CD4-positive, alpha-beta T cell treated with Interleukin-21 for 1 hour (primary cell): ENCODE data around the gene CDHR4.
"Not testable (repeated sequence)": the region's sequence is repeated elsewhere in the genome, so short reads cannot be mapped to it uniquely, and the experiment has no call there.

ENCODE experiments used
- DNase-seq: peaks from one replicate; pipeline ENCODE4 v3.0.0-alpha.2; 2020

Gene CDHR4

GRCh38 chr3:49780080-49780974, 19.3 kb downstream of the CDHR4 start:
- DNase-seq: no peak

DNA sequence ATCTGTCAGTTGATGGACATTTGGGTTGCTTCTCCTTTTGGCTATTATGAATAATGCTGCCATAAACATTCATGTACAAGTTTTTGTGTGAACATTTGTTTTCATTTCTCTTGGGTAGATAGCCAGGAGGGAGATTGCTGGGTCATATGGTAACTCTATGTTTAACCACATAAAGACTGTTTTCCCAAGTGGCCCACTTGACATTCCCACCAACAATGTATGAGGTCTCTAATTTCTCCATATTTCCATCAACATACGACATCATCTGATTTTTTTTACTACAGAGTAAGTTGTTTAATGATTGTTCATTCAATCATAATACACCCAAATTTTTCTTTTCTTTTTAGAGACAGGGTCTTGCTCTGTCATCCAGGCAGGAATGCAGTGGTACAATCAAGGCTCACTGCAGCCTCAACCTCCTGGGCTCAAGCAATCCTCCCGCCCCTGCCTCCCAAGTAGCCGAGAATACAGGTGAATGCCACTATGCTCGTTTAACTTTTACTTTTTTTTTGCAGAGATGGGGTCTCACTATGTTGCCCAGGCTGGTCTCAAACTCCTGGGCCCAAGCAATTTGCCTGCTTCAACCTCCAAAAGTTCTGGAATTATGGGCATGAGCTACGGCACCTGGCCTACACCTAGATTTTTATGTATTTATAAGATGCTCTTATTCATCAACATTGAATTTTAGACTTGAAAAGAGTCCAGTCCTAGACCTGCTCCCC, 20.2 kb downstream of the CDHR4 start:
- DNase-seq: no peak

DNA sequence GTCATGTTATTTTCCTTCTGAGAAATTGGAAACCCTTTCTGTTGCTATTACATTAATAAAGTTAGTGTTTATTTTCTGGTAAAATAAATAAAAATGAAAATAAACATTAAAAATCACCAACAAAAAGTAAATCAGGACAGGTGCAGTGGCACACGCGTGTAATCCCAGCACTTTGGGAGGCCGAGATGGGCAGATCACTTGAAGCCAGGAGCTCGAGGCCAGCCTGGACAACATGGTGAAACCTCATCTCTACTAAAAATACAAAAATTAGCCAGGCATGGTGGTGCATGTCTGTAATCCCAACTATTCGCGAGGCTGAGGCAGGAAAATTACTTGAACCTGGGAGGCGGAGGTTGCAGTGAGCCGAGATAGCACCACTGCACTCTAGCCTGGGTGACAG, 23.6 kb downstream of the CDHR4 start:
- DNase-seq: not testable (repeated sequence)

DNA sequence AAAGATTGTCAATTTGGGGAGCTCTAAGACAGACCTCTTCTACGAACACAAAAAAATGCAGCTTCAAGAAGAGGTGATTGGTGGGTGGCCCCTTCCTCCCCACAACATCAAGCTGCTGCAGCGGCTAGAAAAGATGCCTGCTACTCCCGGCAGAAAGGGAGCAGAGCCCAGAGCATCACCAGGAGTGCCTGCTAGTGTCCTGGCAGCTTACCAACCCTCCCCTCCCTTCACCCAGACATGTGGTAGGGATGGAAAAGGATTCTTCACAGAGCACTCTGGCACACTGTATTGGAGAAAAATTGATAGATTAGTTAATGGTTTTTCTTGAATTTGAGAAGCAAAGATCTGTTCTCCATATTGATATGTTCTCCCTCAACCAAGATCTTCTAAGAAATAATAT, 24.1 kb downstream of the CDHR4 start:
- no peak for DNase-seq

DNA sequence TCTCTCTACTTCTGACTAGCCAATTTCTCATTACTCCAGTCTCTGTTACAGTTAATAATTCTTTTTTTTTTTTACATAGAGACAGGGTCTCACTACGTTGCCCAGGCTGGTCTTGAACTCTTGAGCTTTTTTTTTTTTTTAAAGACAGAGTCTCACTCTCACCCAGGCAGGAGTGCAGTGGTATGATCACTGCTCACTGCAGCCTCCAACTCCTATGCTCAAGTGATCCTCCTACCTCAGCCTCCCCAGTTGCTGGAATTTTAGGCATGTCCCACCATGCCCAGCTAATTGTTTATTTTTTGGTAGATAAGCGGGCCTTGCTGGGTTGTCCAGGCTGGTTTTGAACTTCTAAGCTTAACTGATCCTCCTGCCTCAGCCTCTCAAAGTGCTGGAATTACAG, 27.0 kb downstream of the CDHR4 start:
- no peak for DNase-seq

DNA sequence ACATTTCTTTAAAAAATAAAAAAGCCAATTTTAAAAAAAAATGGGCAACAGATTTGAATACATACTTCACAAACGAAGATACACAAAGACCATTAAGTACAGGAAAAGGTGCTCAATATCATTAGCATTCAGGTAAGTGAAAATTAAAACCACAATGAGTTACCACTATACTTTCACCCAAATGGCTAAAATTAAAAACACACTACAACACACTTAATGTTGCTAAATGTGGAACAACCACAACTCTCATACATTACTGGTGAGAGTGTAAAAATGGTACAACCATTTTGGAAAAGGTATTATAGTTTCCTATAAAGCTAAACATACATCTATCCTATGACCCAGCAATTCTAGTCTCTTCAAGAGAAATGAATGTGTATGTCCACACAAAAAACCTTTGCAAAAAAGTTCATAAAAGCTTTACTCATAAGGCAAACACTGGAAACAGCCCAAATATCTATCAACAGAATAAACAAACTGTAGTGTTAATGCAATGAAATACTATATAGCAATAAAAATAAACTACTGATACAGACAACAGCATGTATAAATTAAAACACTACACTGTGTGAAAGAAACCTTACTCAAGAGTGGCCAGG, 28.2 kb downstream of the CDHR4 start:
- no peak for DNase-seq

DNA sequence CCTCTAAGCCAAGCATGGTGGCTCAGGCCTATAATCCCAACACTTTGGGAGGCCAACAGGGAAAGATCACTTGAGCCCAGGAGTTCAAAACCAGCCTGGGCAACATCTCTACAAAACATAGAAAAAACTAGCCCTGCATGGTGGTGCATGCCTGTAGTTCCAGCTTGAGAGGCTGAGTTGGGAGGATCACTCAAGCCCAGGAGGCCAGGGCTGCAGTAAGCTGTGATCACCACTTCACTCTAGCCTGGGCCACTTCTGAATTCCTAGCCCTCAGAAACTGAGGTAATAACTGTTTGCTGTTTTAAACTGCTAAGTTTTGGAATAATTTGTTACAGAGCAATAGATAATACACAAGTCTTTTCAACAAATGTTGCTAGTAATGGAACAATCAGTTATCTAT, 29.7 kb downstream of the CDHR4 start:
- no peak for DNase-seq

DNA sequence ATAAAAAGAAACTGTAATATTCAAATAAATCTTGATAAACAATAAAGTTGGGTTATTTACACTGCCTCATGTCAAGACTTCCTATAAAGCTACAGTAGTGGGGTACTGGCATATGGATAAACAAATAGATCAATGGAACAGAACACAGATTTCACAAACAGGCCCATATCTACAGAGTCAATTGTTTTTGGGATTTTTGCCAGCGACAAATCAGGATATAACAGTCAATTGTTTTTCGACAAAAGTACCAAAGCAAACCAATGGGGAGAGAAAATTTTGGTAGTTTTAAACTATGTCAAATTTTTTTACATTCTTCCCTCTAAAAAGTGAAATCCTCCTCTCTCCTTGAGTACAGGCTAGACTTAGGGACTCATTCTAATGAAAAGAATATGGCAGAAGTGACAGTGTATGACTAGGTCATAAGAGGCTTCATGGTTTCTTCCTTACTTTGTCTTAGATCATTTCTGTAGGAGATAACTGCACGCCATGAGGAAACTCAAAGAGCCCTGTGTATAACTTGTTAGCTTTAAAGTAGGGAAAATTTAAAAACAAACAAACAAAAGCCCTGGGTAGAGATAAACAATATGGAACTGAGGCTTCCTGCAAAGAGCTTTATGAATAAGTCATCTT, 30.3 kb downstream of the CDHR4 start:
- DNase-seq: no peak

- no peak for DNase-seq
Measured at GRCh38 chr3:49763981-49764380, 35.7 kb downstream of the CDHR4 start.

DNA sequence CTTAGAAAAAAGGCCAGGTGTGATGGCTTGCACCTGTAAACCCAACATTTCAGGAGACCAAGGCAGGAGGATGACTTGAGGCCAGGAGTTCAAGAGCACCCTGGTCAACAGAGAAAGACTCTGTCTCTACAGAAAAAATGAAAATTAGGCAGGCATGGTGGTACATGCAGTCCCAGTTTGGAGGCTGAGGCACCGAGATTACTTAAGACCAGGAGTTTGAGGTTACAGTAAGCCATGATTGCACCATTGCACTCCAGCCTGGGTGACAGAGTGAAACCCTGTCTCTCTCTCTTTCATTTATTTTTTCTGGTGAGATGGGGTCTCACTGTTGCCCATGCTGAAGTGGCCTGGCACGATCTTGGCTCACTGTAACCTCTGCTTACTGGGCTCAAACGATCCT, 38.0 kb downstream of the CDHR4 start:
- no peak for DNase-seq

DNA sequence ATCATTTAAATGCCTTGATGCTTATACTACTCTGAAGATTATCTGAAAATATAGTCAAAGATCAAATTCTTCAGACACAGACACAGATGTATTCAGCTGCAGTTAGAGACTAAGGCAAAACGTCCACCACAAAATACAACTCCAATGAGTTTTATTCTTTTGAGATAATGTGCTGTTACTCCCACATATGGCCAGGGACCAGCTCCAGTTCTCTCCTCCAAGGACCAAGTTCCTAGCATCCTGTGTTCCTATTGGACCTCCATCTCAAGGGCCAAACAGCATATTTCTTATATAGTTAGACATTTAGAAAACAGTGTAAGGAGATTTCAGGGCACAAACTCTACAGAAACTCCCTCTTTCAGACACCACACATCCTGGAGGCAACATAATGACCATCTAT, 40.4 kb downstream of the CDHR4 start:
- no peak for DNase-seq

- no peak for DNase-seq
Measured at GRCh38 chr3:49757197-49757596, 42.5 kb downstream of the CDHR4 start.

DNA sequence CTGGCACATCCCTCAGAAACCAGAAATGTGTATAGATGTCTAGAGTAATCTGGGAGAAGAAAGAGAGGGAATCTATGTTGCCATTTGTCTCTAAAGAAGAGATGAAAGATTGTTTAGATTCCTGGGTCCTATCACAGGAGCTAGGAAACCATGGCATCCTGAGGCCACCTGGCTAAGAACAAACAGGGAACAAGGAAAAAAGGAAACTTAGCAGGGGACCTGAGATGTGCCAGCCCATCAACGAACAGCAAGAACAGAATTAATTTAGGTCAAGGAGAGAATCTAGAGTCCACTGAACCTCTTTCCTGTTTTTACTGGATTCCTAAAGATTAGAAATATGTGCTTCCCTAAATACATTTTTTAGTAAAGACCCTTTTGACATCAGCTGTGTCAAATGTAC, 43.6 kb downstream of the CDHR4 start:
- DNase-seq: no peak

GRCh38 chr3:49754536-49754935, 45.1 kb downstream of the CDHR4 start:
- DNase-seq: no peak

GRCh38 chr3:49751501-49751900, 48.2 kb downstream of the CDHR4 start:
- DNase-seq: no peak

DNA sequence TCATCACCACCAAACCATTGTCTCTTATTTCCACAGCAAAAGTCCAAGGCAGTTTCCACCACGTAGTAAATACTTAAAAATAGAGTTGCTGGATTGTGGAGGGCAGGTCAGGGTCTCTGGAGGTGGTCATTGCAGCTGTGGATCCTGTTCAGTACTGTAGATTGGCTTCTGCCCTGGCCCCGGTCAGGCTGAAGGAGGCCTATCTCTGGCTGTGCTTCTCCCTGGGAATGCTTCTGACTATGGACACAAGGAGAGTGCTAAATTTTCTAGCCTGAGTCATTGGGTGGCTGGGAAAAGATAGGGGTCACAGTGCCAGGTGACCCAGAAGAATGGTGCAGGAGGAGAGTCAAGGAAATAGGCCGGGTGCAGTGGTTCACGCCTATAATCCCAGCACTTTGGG, 49.6 kb downstream of the CDHR4 start:
- no peak for DNase-seq

- not testable (repeated sequence) for DNase-seq
Measured at GRCh38 chr3:49748874-49749273, 50.8 kb downstream of the CDHR4 start.

DNA sequence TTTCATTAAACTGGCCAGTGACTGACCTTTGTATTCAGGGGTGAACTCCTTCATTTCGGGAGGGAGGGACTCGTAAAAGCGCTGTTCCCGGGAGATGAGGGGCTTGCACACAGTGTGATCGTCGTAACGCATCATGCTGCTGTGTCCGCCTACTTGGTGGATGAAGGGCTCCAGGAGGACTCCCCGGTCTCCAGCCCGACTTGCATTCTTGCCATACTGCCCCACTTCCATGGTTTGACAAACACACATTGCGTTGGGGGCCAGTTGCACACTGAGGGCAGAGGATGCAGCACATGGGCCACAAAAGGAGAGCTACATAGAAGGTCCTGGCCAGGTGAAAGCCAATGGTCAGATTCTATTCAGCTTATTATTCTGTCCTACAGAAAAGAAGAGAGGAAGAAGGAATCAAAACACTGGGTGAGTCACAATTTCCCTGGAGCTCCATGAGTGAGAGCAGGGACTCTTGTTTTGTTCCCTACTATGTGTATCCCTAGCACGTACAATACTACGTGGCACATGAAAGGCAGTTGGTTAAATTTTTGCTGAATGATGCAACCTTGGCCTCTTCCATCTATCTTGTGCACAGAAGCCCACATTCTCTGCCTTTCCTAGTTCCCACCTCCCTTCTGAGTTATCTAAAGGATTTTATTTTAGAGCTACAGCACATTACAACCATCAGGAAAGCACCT, 51.7 kb downstream of the CDHR4 start:
- no peak for DNase-seq

GRCh38 chr3:49745986-49746385, 53.7 kb downstream of the CDHR4 start:
- no peak for DNase-seq
